Natural killer cell (primary cell): Measurements from ENCODE around the gene LRP8. TPM values are rescaled to one million over a fixed set of nuclear protein-coding genes. Genes with fewer than 3 reads are reported as not detected.

Experiments
- ATAC-seq, 3 donors: fragments of 150-1000 bp in 2 of 3; fragments of 200-7000 bp in 1 of 3; cut with Tn5 transposase; 1 replicate in 1 of 3; 2 replicates in 2 of 3; pipeline ENCODE4 v1.10.0; 2021; ENCODE audit warnings: mild to moderate bottlenecking in 2 of 3, moderate library complexity in 2 of 3
- DNase-seq, 2 donors: peaks; one replicate each; pipeline versions ENCODE4 v3.0.0 to v3.0.0-alpha.2; 2013 to 2021; ENCODE audit warnings: mixed read lengths in 1 of 2
- H3K27ac ChIP-seq: one replicate; pipeline ENCODE4 v1.5.1; 2013; ENCODE audit warnings: mild to moderate bottlenecking, low read length
- H3K27me3 ChIP-seq: one replicate; pipeline ENCODE4 v1.6.1; 2013; ENCODE audit warnings: low read length; ENCODE audit not compliant: control insufficient read depth, insufficient read depth
- H3K36me3 ChIP-seq: one replicate; pipeline ENCODE4 v1.6.1; 2013; ENCODE audit warnings: low read length; ENCODE audit not compliant: control insufficient read depth, insufficient read depth
- H3K4me1 ChIP-seq: one replicate; pipeline ENCODE4 v1.6.1; 2013; ENCODE audit warnings: low read length; ENCODE audit not compliant: control insufficient read depth, insufficient read depth
- H3K4me3 ChIP-seq: one replicate; pipeline ENCODE4 v1.5.1; 2013; ENCODE audit warnings: low read length
- H3K9me3 ChIP-seq: one replicate; pipeline ENCODE4 v1.6.1; 2013; ENCODE audit warnings: low read length; ENCODE audit not compliant: control insufficient read depth, insufficient read depth
- H3K27ac Mint-ChIP-seq, 2 donors: one replicate each; pipeline ENCODE4 v1.8.0; 2022; ENCODE audit warnings: mild to moderate bottlenecking in 2 of 2, mixed read lengths in 2 of 2, moderate library complexity in 1 of 2
- H3K27me3 Mint-ChIP-seq, 2 donors: one replicate each; pipeline ENCODE4 v1.8.0; 2022; ENCODE audit warnings: low read depth in 2 of 2, mixed read lengths in 2 of 2
- H3K36me3 Mint-ChIP-seq: one replicate; pipeline ENCODE4 v1.8.0; 2022; ENCODE audit warnings: mixed read lengths
- H3K4me1 Mint-ChIP-seq, 2 donors: one replicate each; pipeline ENCODE4 v1.8.0; 2022; ENCODE audit warnings: mixed read lengths in 2 of 2
- H3K4me3 Mint-ChIP-seq: one replicate; pipeline ENCODE4 v1.8.0; 2022; ENCODE audit warnings: mild to moderate bottlenecking, moderate library complexity, mixed read lengths
- H3K9me3 Mint-ChIP-seq, 2 donors: one replicate each; pipeline ENCODE4 v1.8.0; 2022; ENCODE audit warnings: mixed read lengths in 2 of 2
- WGBS: methylation state at CpG from one replicate; pipeline ENCODE4 v1.1.7; 2013; ENCODE audit warnings: missing lambda C conversion rate; ENCODE audit not compliant: insufficient coverage; 5-methylcytosine and 5-hydroxymethylcytosine counted together
- intact Hi-C: fragments of 100-400 bp; cut with micrococcal nuclease; formaldehyde crosslinking; loops from one replicate; pipeline ENCODE4 v1.14.2; 2022
- total RNA-seq, 4 donors: library from RNA; stranded (reverse); fragments of 120-200 nt in 1 of 4; gene quantifications; one replicate each; pipeline versions ENCODE4 v1.2.3 to v1.2.4, GENCODE V29; 2013 to 2022
- TF ChIP-seq, protein P1 (sequence below): fragments of 200-600 bp; IDR thresholded peaks from one replicate; pipeline ENCODE4 v1.8.0; 2022; ENCODE audit warnings: antibody characterized with exemption

The LRP8 gene
- total RNA-seq, 3 donors from 2014 or later (not counting 1 experiment from before 2014, with no cell fraction given), result 23.2 to 27.3 (median 24.9) TPM

DNA sequence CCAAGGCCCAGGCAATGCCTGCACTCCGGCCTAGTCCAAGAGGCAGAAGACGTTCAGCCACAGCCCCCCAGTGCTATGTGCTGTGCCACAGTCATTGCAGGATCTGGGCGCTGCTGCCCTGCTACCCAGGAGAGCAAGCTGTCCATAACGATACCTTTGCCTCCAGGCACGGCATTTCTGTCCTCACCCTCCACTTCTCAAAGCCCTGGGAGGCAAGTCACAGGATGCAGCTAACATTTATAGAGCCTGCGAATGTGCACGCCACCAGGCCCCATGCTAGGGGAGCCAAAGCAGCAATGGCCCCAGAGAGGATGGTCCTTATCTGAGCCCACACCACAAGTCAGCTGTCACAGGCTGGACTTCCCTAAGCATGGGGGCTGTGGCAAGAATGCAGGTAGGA lies 13.8 kb downstream of the LRP8 start:
- Histone ChIP-seq H3K4me3 (no peak overlapping the region), H3K27me3 (no peaks in the 10 kb centered on the region), H3K9me3 (no peaks in the 10 kb centered on the region), H3K36me3 (peaks cover 2% of the 10 kb centered on the region), H3K4me1 (no peaks in the 10 kb centered on the region), H3K27ac (no peak overlapping the region)
- H3K27ac Mint-ChIP-seq, result peak overlapping the region in 1 of 2 donors; percentile 12
- no peak overlapping the region for H3K4me3 Mint-ChIP-seq
- no peak for ATAC-seq
- no peaks in the 10 kb centered on the region for H3K36me3 Mint-ChIP-seq
- H3K4me1 Mint-ChIP-seq, result peaks cover 13 to 15% of the 10 kb centered on the region in 2 donors
- intact Hi-C loops, result no loop called here
- H3K9me3 Mint-ChIP-seq, result no peaks in the 10 kb centered on the region
- TF ChIP-seq, protein P1, sequence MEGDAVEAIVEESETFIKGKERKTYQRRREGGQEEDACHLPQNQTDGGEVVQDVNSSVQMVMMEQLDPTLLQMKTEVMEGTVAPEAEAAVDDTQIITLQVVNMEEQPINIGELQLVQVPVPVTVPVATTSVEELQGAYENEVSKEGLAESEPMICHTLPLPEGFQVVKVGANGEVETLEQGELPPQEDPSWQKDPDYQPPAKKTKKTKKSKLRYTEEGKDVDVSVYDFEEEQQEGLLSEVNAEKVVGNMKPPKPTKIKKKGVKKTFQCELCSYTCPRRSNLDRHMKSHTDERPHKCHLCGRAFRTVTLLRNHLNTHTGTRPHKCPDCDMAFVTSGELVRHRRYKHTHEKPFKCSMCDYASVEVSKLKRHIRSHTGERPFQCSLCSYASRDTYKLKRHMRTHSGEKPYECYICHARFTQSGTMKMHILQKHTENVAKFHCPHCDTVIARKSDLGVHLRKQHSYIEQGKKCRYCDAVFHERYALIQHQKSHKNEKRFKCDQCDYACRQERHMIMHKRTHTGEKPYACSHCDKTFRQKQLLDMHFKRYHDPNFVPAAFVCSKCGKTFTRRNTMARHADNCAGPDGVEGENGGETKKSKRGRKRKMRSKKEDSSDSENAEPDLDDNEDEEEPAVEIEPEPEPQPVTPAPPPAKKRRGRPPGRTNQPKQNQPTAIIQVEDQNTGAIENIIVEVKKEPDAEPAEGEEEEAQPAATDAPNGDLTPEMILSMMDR, result no peak
- H3K27me3 Mint-ChIP-seq, result no peaks in the 10 kb centered on the region
- 89% methylated on average over 7 of the region's 7 CpGs for WGBS
- no peak for DNase-seq

- no peaks in the 10 kb centered on the region for H3K9me3 Mint-ChIP-seq
- H3K4me1 ChIP-seq, result no peaks in the 10 kb centered on the region
- no peak for DNase-seq
- intact Hi-C loops, result no loop called here
- no peaks in the 10 kb centered on the region for H3K36me3 Mint-ChIP-seq
- H3K4me3 ChIP-seq, result no peak overlapping the region
- ATAC-seq, result no peak
- peaks cover 2% of the 10 kb centered on the region for H3K36me3 ChIP-seq
- H3K27me3 ChIP-seq, result no peaks in the 10 kb centered on the region
- H3K27ac ChIP-seq, result no peak overlapping the region
- H3K4me1 Mint-ChIP-seq, result peaks cover 13 to 15% of the 10 kb centered on the region in 2 donors
- no peaks in the 10 kb centered on the region for H3K27me3 Mint-ChIP-seq
- TF ChIP-seq, protein P1, result no peak
- H3K27ac Mint-ChIP-seq, result peak overlapping the region in 1 of 2 donors; percentile 12
- 87% methylated on average over 5 of the region's 5 CpGs for WGBS
- H3K9me3 ChIP-seq, result no peaks in the 10 kb centered on the region
- H3K4me3 Mint-ChIP-seq, result no peak overlapping the region
Observed at GRCh38 chr1:53313556-53313955, 14.3 kb downstream of the LRP8 start.

GRCh38 chr1:53311702-53312305 lies 16.1 kb downstream of the LRP8 start:
- H3K27me3 Mint-ChIP-seq, result no peaks in the 10 kb centered on the region
- no peak overlapping the region for H3K4me3 Mint-ChIP-seq
- WGBS, result 86% methylated on average over 8 of the region's 11 CpGs
- peaks cover 13 to 19% of the 10 kb centered on the region in 2 donors for H3K4me1 Mint-ChIP-seq
- H3K9me3 Mint-ChIP-seq, result no peaks in the 10 kb centered on the region
- intact Hi-C loops, result no loop called here
- TF ChIP-seq, protein P1, result no peak
- no peaks in the 10 kb centered on the region for H3K27me3 ChIP-seq
- peaks cover 2% of the 10 kb centered on the region for H3K36me3 ChIP-seq
- peak overlapping the region in 1 of 2 donors; percentile 79 for H3K27ac Mint-ChIP-seq
- no peaks in the 10 kb centered on the region for H3K36me3 Mint-ChIP-seq
- no peaks in the 10 kb centered on the region for H3K4me1 ChIP-seq
- ATAC-seq (no peak), DNase-seq (no peak)
- H3K4me3 ChIP-seq, result no peak overlapping the region
- H3K27ac ChIP-seq, result no peak overlapping the region
- H3K9me3 ChIP-seq, result no peaks in the 10 kb centered on the region
